ENCODE results near the gene SEMA4A.

The SEMA4A gene

GRCh38 chr1:156146769-156147405 is 6.5 kb upstream of the SEMA4A start:
- H3K4me1 ChIP-seq (ENCODE audit: control insufficient read depth in 5 of 5, insufficient read depth in 5 of 5, low read length in 5 of 5) = peaks cover 8 to 40% (median 23%) of the 10 kb centered on the region in 5 donors
- no peaks in the 10 kb centered on the region for H3K36me3 ChIP-seq (ENCODE audit: control insufficient read depth in 5 of 5, insufficient read depth in 5 of 5, low read length in 5 of 5)
- H3K27me3 ChIP-seq (ENCODE audit: control insufficient read depth in 5 of 5, insufficient read depth in 4 of 5, low read length in 5 of 5) = peaks cover 0 to 16% (median 4%) of the 10 kb centered on the region in 5 donors
- H3K4me3 ChIP-seq (ENCODE audit: low read depth in 1 of 5, low read length in 5 of 5) = no peak overlapping the region
- no peak overlapping the region for H3K9ac ChIP-seq (ENCODE audit: low read length in 5 of 5)
- H3K27ac ChIP-seq (ENCODE audit: low read depth, low read length) = no peak overlapping the region
- H3K9me3 ChIP-seq (ENCODE audit: control insufficient read depth in 5 of 5, low read length in 5 of 5) = no peaks in the 10 kb centered on the region

- peaks cover 8 to 40% (median 23%) of the 10 kb centered on the region in 5 donors for H3K4me1 ChIP-seq (ENCODE audit: control insufficient read depth in 5 of 5, insufficient read depth in 5 of 5, low read length in 5 of 5)
- H3K4me3 ChIP-seq (ENCODE audit: low read depth in 1 of 5, low read length in 5 of 5) = no peak overlapping the region
- no peak overlapping the region for H3K9ac ChIP-seq (ENCODE audit: low read length in 5 of 5)
- H3K27ac ChIP-seq (ENCODE audit: low read depth, low read length) = no peak overlapping the region
- H3K27me3 ChIP-seq (ENCODE audit: control insufficient read depth in 5 of 5, insufficient read depth in 4 of 5, low read length in 5 of 5) = peaks cover 0 to 16% (median 4%) of the 10 kb centered on the region in 5 donors
- no peaks in the 10 kb centered on the region for H3K9me3 ChIP-seq (ENCODE audit: control insufficient read depth in 5 of 5, low read length in 5 of 5)
- H3K36me3 ChIP-seq (ENCODE audit: control insufficient read depth in 5 of 5, insufficient read depth in 5 of 5, low read length in 5 of 5) = no peaks in the 10 kb centered on the region
Measured at GRCh38 chr1:156148216-156148615, 5.2 kb upstream of the SEMA4A start.

- Histone ChIP-seq H3K4me1 (ENCODE audit: control insufficient read depth in 5 of 5, insufficient read depth in 5 of 5, low read length in 5 of 5) (peaks cover 8 to 40% (median 23%) of the 10 kb centered on the region in 5 donors), H3K9me3 (ENCODE audit: control insufficient read depth in 5 of 5, low read length in 5 of 5) (no peaks in the 10 kb centered on the region), H3K9ac (ENCODE audit: low read length in 5 of 5) (no peak overlapping the region), H3K36me3 (ENCODE audit: control insufficient read depth in 5 of 5, insufficient read depth in 5 of 5, low read length in 5 of 5) (no peaks in the 10 kb centered on the region), H3K27me3 (ENCODE audit: control insufficient read depth in 5 of 5, insufficient read depth in 4 of 5, low read length in 5 of 5) (peaks cover 0 to 16% (median 4%) of the 10 kb centered on the region in 5 donors), H3K27ac (ENCODE audit: low read depth, low read length) (no peak overlapping the region), H3K4me3 (ENCODE audit: low read depth in 1 of 5, low read length in 5 of 5) (no peak overlapping the region)
Measured at GRCh38 chr1:156149374-156150332, 3.7 kb upstream of the SEMA4A start.

DNA sequence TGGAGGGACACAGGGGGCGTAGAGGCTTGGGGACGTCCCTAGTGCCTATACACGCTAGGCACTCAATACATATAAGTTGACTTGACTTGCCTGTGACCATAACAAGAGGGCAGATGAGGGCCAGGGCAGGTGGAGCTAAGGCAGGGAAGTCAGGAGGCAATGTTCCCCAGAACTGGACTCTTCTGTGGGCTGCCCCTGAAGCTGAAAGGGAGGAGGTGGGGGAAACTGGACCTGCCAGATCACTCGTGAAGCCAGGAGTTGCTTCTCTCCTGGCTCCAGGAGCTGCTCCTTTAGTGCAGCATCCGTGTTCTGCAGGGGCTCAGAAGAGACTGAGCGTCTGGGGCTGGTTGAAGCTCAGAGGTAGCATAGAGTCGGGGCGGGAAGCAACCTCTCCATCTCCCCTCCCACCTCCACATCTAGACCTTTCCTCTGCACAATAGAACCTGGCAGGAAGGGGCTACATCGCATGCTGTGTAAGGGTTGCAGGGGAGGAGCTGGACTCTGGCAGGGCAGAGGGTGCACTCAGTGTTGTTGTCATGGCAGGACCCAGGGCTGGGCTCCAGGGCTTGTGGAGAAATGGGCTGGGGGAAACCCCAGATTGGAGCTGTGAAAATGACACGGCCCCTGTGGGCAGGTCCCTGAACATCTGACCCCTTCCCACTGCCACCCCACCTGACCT is 2.9 kb upstream of the SEMA4A start:
- Histone ChIP-seq H3K4me1 (ENCODE audit: control insufficient read depth in 5 of 5, insufficient read depth in 5 of 5, low read length in 5 of 5) (peaks cover 8 to 42% (median 23%) of the 10 kb centered on the region in 5 donors), H3K9me3 (ENCODE audit: control insufficient read depth in 5 of 5, low read length in 5 of 5) (no peaks in the 10 kb centered on the region), H3K27ac (ENCODE audit: low read depth, low read length) (no peak overlapping the region), H3K9ac (ENCODE audit: low read length in 5 of 5) (no peak overlapping the region), H3K36me3 (ENCODE audit: control insufficient read depth in 5 of 5, insufficient read depth in 5 of 5, low read length in 5 of 5) (no peaks in the 10 kb centered on the region), H3K27me3 (ENCODE audit: control insufficient read depth in 5 of 5, insufficient read depth in 4 of 5, low read length in 5 of 5) (peaks cover 0 to 16% (median 4%) of the 10 kb centered on the region in 5 donors), H3K4me3 (ENCODE audit: low read depth in 1 of 5, low read length in 5 of 5) (no peak overlapping the region)

DNA sequence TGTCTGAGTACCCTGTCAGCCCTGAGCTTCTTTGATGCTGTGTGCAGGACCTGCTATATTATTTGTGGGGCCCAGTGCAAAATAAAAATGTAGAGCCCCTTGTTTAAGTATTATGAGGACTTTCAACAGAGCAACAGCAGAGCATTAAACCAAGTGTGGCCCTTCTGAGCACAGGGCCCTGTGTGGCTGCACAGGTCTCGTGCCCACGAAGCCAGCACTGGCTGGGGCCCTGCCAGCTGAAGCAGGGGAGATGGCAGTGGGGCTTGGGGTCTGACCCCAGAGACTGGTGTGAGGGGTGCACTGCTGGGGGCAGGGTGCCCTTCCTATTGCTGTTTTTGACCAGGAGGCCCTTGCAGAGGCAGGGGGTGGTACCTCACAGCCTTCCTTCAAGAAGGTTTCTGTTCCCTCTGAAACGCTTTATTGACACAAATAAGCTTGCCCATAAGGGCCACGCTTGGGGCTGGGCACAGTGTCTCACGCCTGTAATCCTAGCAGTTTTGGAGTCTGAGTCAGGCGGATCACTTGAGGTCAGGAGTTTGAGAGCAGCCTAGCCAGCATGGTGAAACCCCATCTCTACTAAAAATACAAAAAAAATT is 2.2 kb upstream of the SEMA4A start:
- no peak overlapping the region for H3K27ac ChIP-seq (ENCODE audit: low read depth, low read length)
- peaks cover 4 to 42% (median 16%) of the 10 kb centered on the region in 5 donors for H3K4me1 ChIP-seq (ENCODE audit: control insufficient read depth in 5 of 5, insufficient read depth in 5 of 5, low read length in 5 of 5)
- no peak overlapping the region for H3K9ac ChIP-seq (ENCODE audit: low read length in 5 of 5)

GRCh38 chr1:156152628-156153027 is 757 bp upstream of the SEMA4A start:
- H3K4me1 ChIP-seq (ENCODE audit: control insufficient read depth in 5 of 5, insufficient read depth in 5 of 5, low read length in 5 of 5) = peaks cover 0 to 29% (median 6%) of the 10 kb centered on the region in 5 donors
- no peaks in the 10 kb centered on the region for H3K9me3 ChIP-seq (ENCODE audit: control insufficient read depth in 5 of 5, low read length in 5 of 5)
- no peaks in the 10 kb centered on the region for H3K36me3 ChIP-seq (ENCODE audit: control insufficient read depth in 5 of 5, insufficient read depth in 5 of 5, low read length in 5 of 5)
- H3K27me3 ChIP-seq (ENCODE audit: control insufficient read depth in 5 of 5, insufficient read depth in 4 of 5, low read length in 5 of 5) = peaks cover 0 to 16% (median 4%) of the 10 kb centered on the region in 5 donors
- no peak overlapping the region for H3K9ac ChIP-seq (ENCODE audit: low read length in 5 of 5)
- no peak overlapping the region for H3K27ac ChIP-seq (ENCODE audit: low read depth, low read length)
- no peak overlapping the region for H3K4me3 ChIP-seq (ENCODE audit: low read depth in 1 of 5, low read length in 5 of 5)

More for the DNA sequence above, 2.2 kb upstream of the SEMA4A start:
- Histone ChIP-seq H3K9me3 (ENCODE audit: control insufficient read depth in 5 of 5, low read length in 5 of 5) (no peaks in the 10 kb centered on the region), H3K36me3 (ENCODE audit: control insufficient read depth in 5 of 5, insufficient read depth in 5 of 5, low read length in 5 of 5) (no peaks in the 10 kb centered on the region), H3K27me3 (ENCODE audit: control insufficient read depth in 5 of 5, insufficient read depth in 4 of 5, low read length in 5 of 5) (peaks cover 0 to 16% (median 4%) of the 10 kb centered on the region in 5 donors), H3K4me3 (ENCODE audit: low read depth in 1 of 5, low read length in 5 of 5) (no peak overlapping the region)

GRCh38 chr1:156154317-156154749 is 948 bp downstream of the SEMA4A start:
- Histone ChIP-seq H3K9ac (ENCODE audit: low read length in 5 of 5) (no peak overlapping the region), H3K36me3 (ENCODE audit: control insufficient read depth in 5 of 5, insufficient read depth in 5 of 5, low read length in 5 of 5) (no peaks in the 10 kb centered on the region), H3K27ac (ENCODE audit: low read depth, low read length) (no peak overlapping the region), H3K4me3 (ENCODE audit: low read depth in 1 of 5, low read length in 5 of 5) (no peak overlapping the region), H3K4me1 (ENCODE audit: control insufficient read depth in 5 of 5, insufficient read depth in 5 of 5, low read length in 5 of 5) (peaks cover 0 to 17% (median 6%) of the 10 kb centered on the region in 5 donors), H3K27me3 (ENCODE audit: control insufficient read depth in 5 of 5, insufficient read depth in 4 of 5, low read length in 5 of 5) (peaks cover 0 to 15% (median 4%) of the 10 kb centered on the region in 5 donors), H3K9me3 (ENCODE audit: control insufficient read depth in 5 of 5, low read length in 5 of 5) (no peaks in the 10 kb centered on the region)

DNA sequence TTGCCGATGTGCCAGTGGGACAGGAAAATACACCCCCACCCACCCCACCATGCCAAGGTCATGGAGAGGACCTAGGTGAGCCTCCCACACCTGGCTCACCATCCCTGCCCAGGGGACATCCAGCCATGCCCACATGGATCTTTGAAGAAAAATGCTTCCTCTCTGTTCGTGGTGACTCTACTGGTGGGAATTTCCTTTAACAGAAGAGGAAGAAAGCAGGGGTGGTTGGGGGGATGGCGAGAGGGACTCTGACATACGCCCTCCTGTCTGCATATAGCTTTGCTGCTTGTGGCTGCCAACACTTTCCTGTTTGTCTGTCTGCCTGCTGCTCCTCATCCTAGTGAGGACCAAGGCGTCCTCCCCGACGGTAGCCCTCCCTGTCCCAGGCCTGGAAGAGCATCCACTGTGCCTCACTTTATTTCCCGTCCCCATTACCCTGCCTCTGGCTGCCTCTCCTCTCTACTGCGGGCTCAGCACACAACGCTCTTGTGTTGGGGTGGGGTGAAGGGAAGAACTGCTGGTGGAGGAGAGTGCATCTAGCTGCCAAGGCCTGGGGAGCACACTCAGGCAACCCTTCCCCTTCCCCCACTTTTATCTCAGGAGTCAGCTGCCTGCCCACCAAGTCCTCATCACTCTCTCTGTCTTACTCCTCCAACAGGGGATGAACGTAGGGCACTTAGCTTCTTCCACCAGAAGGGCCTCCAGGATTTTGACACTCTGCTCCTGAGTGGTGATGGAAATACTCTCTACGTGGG is 2.5 kb downstream of the SEMA4A start:
- Histone ChIP-seq H3K36me3 (ENCODE audit: control insufficient read depth in 5 of 5, insufficient read depth in 5 of 5, low read length in 5 of 5) (no peaks in the 10 kb centered on the region), H3K4me3 (ENCODE audit: low read depth in 1 of 5, low read length in 5 of 5) (no peak overlapping the region), H3K9me3 (ENCODE audit: control insufficient read depth in 5 of 5, low read length in 5 of 5) (no peaks in the 10 kb centered on the region), H3K9ac (ENCODE audit: low read length in 5 of 5) (no peak overlapping the region), H3K27me3 (ENCODE audit: control insufficient read depth in 5 of 5, insufficient read depth in 4 of 5, low read length in 5 of 5) (no peaks in the 10 kb centered on the region), H3K4me1 (ENCODE audit: control insufficient read depth in 5 of 5, insufficient read depth in 5 of 5, low read length in 5 of 5) (peaks cover 2 to 22% (median 13%) of the 10 kb centered on the region in 5 donors), H3K27ac (ENCODE audit: low read depth, low read length) (no peak overlapping the region)

DNA sequence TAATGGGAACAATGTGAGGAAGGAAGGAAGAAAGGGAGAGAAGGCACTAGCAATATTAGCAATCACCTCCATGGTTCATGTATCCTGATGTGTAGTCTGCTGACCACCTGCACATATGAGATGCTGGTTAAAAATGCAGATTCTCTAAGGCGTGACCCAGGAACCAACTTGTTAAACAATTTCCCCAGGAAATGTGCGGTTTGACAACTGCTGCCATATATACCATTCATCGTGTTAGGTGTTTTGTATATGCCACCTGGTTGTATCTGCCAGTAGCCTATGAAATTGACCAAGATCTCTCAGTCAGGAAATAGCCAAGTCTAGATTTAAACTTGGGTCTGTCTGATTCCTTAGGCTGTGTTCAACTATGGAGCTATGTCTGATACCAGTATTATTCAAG is 4.1 kb downstream of the SEMA4A start:
- Histone ChIP-seq H3K9ac (ENCODE audit: low read length in 5 of 5) (no peak overlapping the region), H3K36me3 (ENCODE audit: control insufficient read depth in 5 of 5, insufficient read depth in 5 of 5, low read length in 5 of 5) (no peaks in the 10 kb centered on the region), H3K4me1 (ENCODE audit: control insufficient read depth in 5 of 5, insufficient read depth in 5 of 5, low read length in 5 of 5) (peaks cover 7 to 27% (median 17%) of the 10 kb centered on the region in 5 donors), H3K9me3 (ENCODE audit: control insufficient read depth in 5 of 5, low read length in 5 of 5) (no peaks in the 10 kb centered on the region), H3K4me3 (ENCODE audit: low read depth in 1 of 5, low read length in 5 of 5) (no peak overlapping the region), H3K27ac (ENCODE audit: low read depth, low read length) (no peak overlapping the region), H3K27me3 (ENCODE audit: control insufficient read depth in 5 of 5, insufficient read depth in 4 of 5, low read length in 5 of 5) (no peaks in the 10 kb centered on the region)

Data from subcutaneous abdominal adipose tissue (tissue), 5 donors.